ENCODE measurements around the gene CACNA1G. TPM values are rescaled to one million over a fixed set of nuclear protein-coding genes. Genes with fewer than 3 reads are reported as not detected.

The CACNA1G gene
- total RNA-seq, 1 donor from 2014 or later = 1.9 TPM

GRCh38 chr17:50586421-50587247, 26.1 kb downstream of the CACNA1G start:
- no peak for DNase-seq (ENCODE audit: low spot score)

- DNase-seq (ENCODE audit: low spot score) = no peak
Observed at GRCh38 chr17:50587571-50587970, 27.1 kb downstream of the CACNA1G start.

GRCh38 chr17:50588391-50589049, 28.0 kb downstream of the CACNA1G start:
- DNase-seq (ENCODE audit: low spot score) = peak; percentile 50

- peak; percentile 62 for DNase-seq (ENCODE audit: low spot score)
Observed at GRCh38 chr17:50589095-50589705, 28.7 kb downstream of the CACNA1G start.

GRCh38 chr17:50590946-50591737, 30.6 kb downstream of the CACNA1G start:
- no peak for DNase-seq (ENCODE audit: low spot score)

GRCh38 chr17:50593321-50593720, 32.8 kb downstream of the CACNA1G start:
- peak; percentile 18 for DNase-seq (ENCODE audit: low spot score)

- DNase-seq (ENCODE audit: low spot score) = no peak
Observed at GRCh38 chr17:50594128-50594823, 33.8 kb downstream of the CACNA1G start.

GRCh38 chr17:50594892-50595291, 34.4 kb downstream of the CACNA1G start:
- DNase-seq (ENCODE audit: low spot score) = no peak

GRCh38 chr17:50596191-50597037, 35.9 kb downstream of the CACNA1G start:
- no peak for DNase-seq (ENCODE audit: low spot score)

- DNase-seq (ENCODE audit: low spot score) = no peak
Observed at GRCh38 chr17:50598487-50598886, 38.0 kb downstream of the CACNA1G start.

GRCh38 chr17:50599606-50600005, 39.1 kb downstream of the CACNA1G start:
- no peak for DNase-seq (ENCODE audit: low spot score)

- no peak for DNase-seq (ENCODE audit: low spot score)
Observed at GRCh38 chr17:50601823-50602375, 41.4 kb downstream of the CACNA1G start.

- DNase-seq (ENCODE audit: low spot score) = no peak
Observed at GRCh38 chr17:50602836-50603235, 42.3 kb downstream of the CACNA1G start.

- DNase-seq (ENCODE audit: low spot score) = no peak
Observed at GRCh38 chr17:50603340-50603739, 42.8 kb downstream of the CACNA1G start.

GRCh38 chr17:50604513-50604912, 44.0 kb downstream of the CACNA1G start:
- DNase-seq (ENCODE audit: low spot score) = peak; percentile 99

GRCh38 chr17:50605429-50605828, 44.9 kb downstream of the CACNA1G start:
- peak; percentile 91 for DNase-seq (ENCODE audit: low spot score)

- no peak for DNase-seq (ENCODE audit: low spot score)
Observed at GRCh38 chr17:50607522-50608175, 47.1 kb downstream of the CACNA1G start.

- no peak for DNase-seq (ENCODE audit: low spot score)
Observed at GRCh38 chr17:50608700-50609379, 48.3 kb downstream of the CACNA1G start.
